CD4-positive, alpha-beta T cell treated with Interleukin-17A for 1 hour (primary cell): ENCODE results near the gene MTMR2.
"Not testable (repeated sequence)": the region's sequence is repeated elsewhere in the genome, so short reads cannot be mapped to it uniquely, and the experiment has no call there.

ENCODE experiments used
- DNase-seq: peaks from one replicate; pipeline ENCODE4 v3.0.0-alpha.2; 2020

The MTMR2 gene

GRCh38 chr11:95883381-95883780, 40.5 kb downstream of the MTMR2 start:
- DNase-seq = no peak

- no peak for DNase-seq
Observed at GRCh38 chr11:95877291-95877690, 46.6 kb downstream of the MTMR2 start.

GRCh38 chr11:95870877-95871276, 53.0 kb downstream of the MTMR2 start:
- DNase-seq = not testable (repeated sequence)

GRCh38 chr11:95867105-95867504, 56.8 kb downstream of the MTMR2 start:
- no peak for DNase-seq

- no peak for DNase-seq
Observed at GRCh38 chr11:95863486-95864140, 60.3 kb downstream of the MTMR2 start.

- not testable (repeated sequence) for DNase-seq
Observed at GRCh38 chr11:95860024-95860423, 63.9 kb downstream of the MTMR2 start.

GRCh38 chr11:95854362-95854761, 69.5 kb downstream of the MTMR2 start:
- DNase-seq = not testable (repeated sequence)

GRCh38 chr11:95853862-95854261, 70.0 kb downstream of the MTMR2 start:
- no peak for DNase-seq

- DNase-seq = no peak
Observed at GRCh38 chr11:95853138-95853537, 70.8 kb downstream of the MTMR2 start.

GRCh38 chr11:95850137-95850536, 73.8 kb downstream of the MTMR2 start:
- no peak for DNase-seq

GRCh38 chr11:95849087-95849825, 74.7 kb downstream of the MTMR2 start:
- DNase-seq = peak; percentile 25

GRCh38 chr11:95845167-95845566, 78.7 kb downstream of the MTMR2 start:
- no peak for DNase-seq

- DNase-seq = peak; percentile 69
Observed at GRCh38 chr11:95835768-95836488, 88.0 kb downstream of the MTMR2 start.

- DNase-seq = no peak
Observed at GRCh38 chr11:95835351-95835750, 88.6 kb downstream of the MTMR2 start.

- no peak for DNase-seq
Observed at GRCh38 chr11:95833378-95833777, 90.5 kb downstream of the MTMR2 start.

GRCh38 chr11:95832763-95833162, 91.1 kb downstream of the MTMR2 start:
- DNase-seq = no peak

- DNase-seq = no peak
Observed at GRCh38 chr11:95831198-95831883, 92.6 kb downstream of the MTMR2 start.

- DNase-seq = no peak
Observed at GRCh38 chr11:95829580-95830259, 94.2 kb downstream of the MTMR2 start.

GRCh38 chr11:95827696-95828095, 96.2 kb downstream of the MTMR2 start:
- no peak for DNase-seq

GRCh38 chr11:95821640-95822039, 102.3 kb downstream of the MTMR2 start:
- DNase-seq = no peak

GRCh38 chr11:95816037-95816436, 107.9 kb downstream of the MTMR2 start:
- no peak for DNase-seq

GRCh38 chr11:95811052-95811451, 112.9 kb downstream of the MTMR2 start:
- not testable (repeated sequence) for DNase-seq

- DNase-seq = not testable (repeated sequence)
Observed at GRCh38 chr11:95806464-95806863, 117.4 kb downstream of the MTMR2 start.
